Measurements from ENCODE around the gene KCNJ1.

DNA sequence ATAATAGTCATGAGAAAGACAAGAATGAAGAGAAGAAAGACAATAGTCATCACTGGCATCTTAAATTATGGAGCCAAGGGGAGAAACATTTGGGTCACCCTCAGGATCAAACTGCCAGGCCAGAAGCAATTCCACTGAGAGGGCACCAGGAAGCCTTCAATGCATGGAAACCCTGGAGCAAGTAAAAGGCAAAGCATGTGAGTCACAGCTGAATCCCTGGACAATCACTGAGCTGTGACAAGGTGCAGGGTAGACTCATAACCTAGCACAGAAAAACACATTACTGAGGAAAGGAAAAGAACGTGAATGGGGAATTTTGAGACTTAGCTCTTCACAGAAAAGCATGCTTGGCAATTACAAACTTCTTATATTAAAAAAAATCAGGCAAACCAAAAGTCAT lies 1.6 kb downstream of the KCNJ1 start:
- TF ChIP-seq CTCF (conservative IDR thresholded peaks at IDR 0.05) (no peak), EZH2 (IDR thresholded peaks at IDR 0.05; ENCODE audit: low read depth) (no peak)

All from PC-9 (cell line).